Lower lobe of right lung (tissue), 2 donors: ENCODE measurements around the gene PPARA. TPM values are rescaled to one million over a fixed set of nuclear protein-coding genes. Genes with fewer than 3 reads are reported as not detected.

ENCODE experiments used
- ATAC-seq, 2 donors: fragments of 200-7000 bp; cut with Tn5 transposase; one replicate each; pipeline ENCODE4 v1.9.1; 2020 to 2022; ENCODE audit warnings: mild to moderate bottlenecking in 2 of 2, moderate library complexity in 2 of 2
- DNase-seq: peaks from one replicate; pipeline ENCODE4 v3.0.0-alpha.2; 2020
- H3K27ac ChIP-seq: fragments of 200-600 bp; one replicate; pipeline ENCODE4 v1.8.0; 2022
- H3K27me3 ChIP-seq: fragments of 200-600 bp; one replicate; pipeline ENCODE4 v1.8.0; 2022; ENCODE audit warnings: low read depth
- H3K36me3 ChIP-seq: fragments of 200-600 bp; one replicate; pipeline ENCODE4 v1.8.0; 2022; ENCODE audit warnings: mild to moderate bottlenecking
- H3K4me1 ChIP-seq: fragments of 200-600 bp; one replicate; pipeline ENCODE4 v1.8.0; 2022
- H3K4me3 ChIP-seq: fragments of 200-600 bp; one replicate; pipeline ENCODE4 v1.8.0; 2022; ENCODE audit warnings: mild to moderate bottlenecking
- H3K9me3 ChIP-seq: fragments of 200-600 bp; one replicate; pipeline ENCODE4 v1.8.0; 2022
- CTCF ChIP-seq: fragments of 200-600 bp; IDR thresholded peaks from one replicate; pipeline ENCODE4 v1.8.0; 2022; ENCODE audit warnings: antibody characterized with exemption, mild to moderate bottlenecking
- intact Hi-C: fragments of 100-400 bp; cut with DNase I; formaldehyde crosslinking; loops from one replicate; pipeline ENCODE4 v1.11.0; 2022
- total RNA-seq: library from RNA; stranded (reverse); fragmentation: NEBNext Ultra II Directional; extraction: Animal tissue kit (Norgen Biotek cat#: 25700); gene quantifications from one replicate; pipeline ENCODE4 v1.2.1, GENCODE V29; 2021
- donor health status: DM: no; HTN: yes; CAD: no; lungs with severe emphysema.

PPARA gene
- total RNA-seq, 1 donor from 2014 or later: 20.5 TPM

- DNase-seq (no peak), ATAC-seq (no peak)
- H3K4me3 ChIP-seq: no peak overlapping the region
- no peaks in the 10 kb centered on the region for H3K9me3 ChIP-seq
- peaks cover 62% of the 10 kb centered on the region for H3K36me3 ChIP-seq
- intact Hi-C loops: loop anchor here (10.0 kb wide), 1 partner anchor 108 kb away; no protein-coding TSS in a partner anchor
- H3K27ac ChIP-seq: peak overlapping the region; percentile 36
- no peaks in the 10 kb centered on the region for H3K27me3 ChIP-seq
- peaks cover 68% of the 10 kb centered on the region for H3K4me1 ChIP-seq
- TF ChIP-seq CTCF: no peak
Observed at GRCh38 chr22:46112405-46112804, 37.9 kb upstream of the PPARA start.

- DNase-seq (no peak), ATAC-seq (no peak)
- Histone ChIP-seq H3K36me3 (peaks cover 53% of the 10 kb centered on the region), H3K27me3 (no peaks in the 10 kb centered on the region), H3K4me1 (peaks cover 59% of the 10 kb centered on the region), H3K4me3 (no peak overlapping the region), H3K27ac (peak overlapping the region; percentile 36), H3K9me3 (no peaks in the 10 kb centered on the region)
- no peak for TF ChIP-seq CTCF
- intact Hi-C loops: loop anchor here (10.0 kb wide), 1 partner anchor 109 kb away; no protein-coding TSS in a partner anchor
Observed at GRCh38 chr22:46113110-46113909, 37.0 kb upstream of the PPARA start.

DNA sequence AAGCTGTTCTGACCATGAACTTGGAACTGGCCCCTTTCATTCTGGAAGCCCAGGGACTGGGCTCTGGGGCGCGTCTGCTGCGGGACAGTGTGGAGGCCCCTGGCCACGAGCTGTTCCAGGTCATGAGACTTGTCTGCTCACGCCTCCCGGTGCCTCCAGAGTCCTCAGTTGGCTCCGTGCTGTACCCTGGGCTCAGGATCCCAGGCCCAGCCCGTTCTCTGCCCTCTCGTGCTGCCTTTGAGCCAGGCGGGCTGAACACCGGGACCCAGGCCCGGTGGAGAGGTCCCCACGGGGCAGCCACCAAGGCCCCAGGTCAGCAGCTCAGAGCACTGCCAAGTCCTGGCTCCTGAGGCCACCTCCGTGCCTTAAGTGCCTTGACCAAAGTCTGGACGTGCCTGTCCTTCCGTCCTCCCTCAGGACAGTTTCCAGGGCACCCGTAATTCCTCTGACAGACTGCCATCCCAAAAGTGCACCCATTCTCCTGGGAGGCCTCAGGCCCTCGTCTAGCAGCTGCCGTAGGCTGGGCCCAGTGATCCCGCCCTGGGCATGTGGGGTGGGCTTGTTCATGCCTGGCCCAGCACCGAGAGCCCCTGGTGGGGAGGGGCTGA lies 36.3 kb upstream of the PPARA start:
- Histone ChIP-seq H3K9me3 (no peaks in the 10 kb centered on the region), H3K4me3 (no peak overlapping the region), H3K4me1 (peaks cover 52% of the 10 kb centered on the region), H3K27ac (peak overlapping the region; percentile 22), H3K27me3 (no peaks in the 10 kb centered on the region), H3K36me3 (peaks cover 46% of the 10 kb centered on the region)
- DNase-seq (no peak), ATAC-seq (no peak)
- TF ChIP-seq CTCF: no peak
- intact Hi-C loops: loop anchor here (10.0 kb wide), 1 partner anchor 109 kb away; no protein-coding TSS in a partner anchor

DNA sequence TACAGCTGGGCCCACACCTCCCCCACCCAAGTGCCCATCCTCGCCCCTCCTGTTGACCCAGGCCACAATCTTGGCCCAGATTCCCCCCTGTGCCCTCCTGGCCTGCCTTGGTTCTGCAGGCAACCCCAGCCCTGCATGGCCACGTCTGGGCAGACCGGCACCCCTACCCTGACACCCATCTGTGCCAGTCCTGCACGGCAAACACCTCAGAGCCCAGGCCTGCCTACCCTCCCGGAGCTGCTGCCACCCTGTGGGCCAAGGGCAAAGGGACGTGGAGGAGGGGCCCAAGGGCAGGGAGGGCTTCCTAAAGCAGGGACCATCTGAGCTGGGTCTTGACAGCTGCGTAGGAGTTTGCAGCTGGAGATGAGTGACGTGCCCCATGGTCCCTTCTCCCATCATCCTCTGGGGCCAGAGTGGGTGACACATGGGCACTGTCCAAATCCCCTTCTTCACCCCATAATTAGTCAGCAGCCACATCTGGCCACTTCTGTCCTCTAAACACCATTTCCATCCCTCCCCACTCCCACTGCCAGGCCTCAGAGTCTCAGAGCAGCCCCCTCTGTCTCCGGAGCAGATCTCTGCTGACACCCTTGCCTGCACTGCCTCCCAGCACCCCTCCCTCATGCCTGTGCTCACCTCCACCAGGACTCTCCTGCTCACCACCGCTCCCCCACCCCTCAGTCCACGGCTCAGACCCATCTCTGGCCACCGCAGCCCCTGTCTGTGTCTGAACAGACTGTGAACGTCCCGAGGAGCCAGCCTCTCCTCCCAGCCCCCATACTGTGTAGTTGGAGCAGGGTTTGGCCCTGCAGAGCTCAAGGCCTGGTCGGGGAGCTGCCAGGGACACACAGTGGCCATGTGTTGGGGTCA lies 35.6 kb upstream of the PPARA start:
- peaks cover 38% of the 10 kb centered on the region for H3K36me3 ChIP-seq
- intact Hi-C loops: loop anchor here (10.0 kb wide), 1 partner anchor 110 kb away; no protein-coding TSS in a partner anchor
- no peaks in the 10 kb centered on the region for H3K9me3 ChIP-seq
- peak overlapping the region; percentile 65 for H3K27ac ChIP-seq
- H3K4me1 ChIP-seq: peaks cover 45% of the 10 kb centered on the region
- no peaks in the 10 kb centered on the region for H3K27me3 ChIP-seq
- ATAC-seq: no peak
- DNase-seq: no peak
- no peak for TF ChIP-seq CTCF
- H3K4me3 ChIP-seq: no peak overlapping the region

- Histone ChIP-seq H3K9me3 (no peaks in the 10 kb centered on the region), H3K27me3 (no peaks in the 10 kb centered on the region), H3K4me3 (no peak overlapping the region), H3K27ac (peak overlapping the region; percentile 65), H3K4me1 (peaks cover 41% of the 10 kb centered on the region), H3K36me3 (peaks cover 33% of the 10 kb centered on the region)
- no peak for TF ChIP-seq CTCF
- ATAC-seq: no peak
- DNase-seq: no peak
- intact Hi-C loops: loop anchor here (10.0 kb wide), 1 partner anchor 111 kb away; no protein-coding TSS in a partner anchor
Observed at GRCh38 chr22:46115388-46115678, 35.0 kb upstream of the PPARA start.
